ENCODE data around the gene ID2. TPM values are rescaled to one million over a fixed set of nuclear protein-coding genes. Genes with fewer than 3 reads are reported as not detected.

The ID2 gene
- total and polyA plus RNA-seq, 2 donors from 2014 or later (not counting 2 experiments from before 2014, with no cell fraction given): 0.68 to 0.81 TPM

Other genes starting within 250 kb of the ID2 start
- 26.6 and 29.7 TPM in 2 replicates for gene KIDINS220, start 155.6 kb downstream of the ID2 start, total RNA-seq
- gene KIDINS220, start 155.6 kb downstream of the ID2 start, polyA plus RNA-seq: 4.2 and 4.3 TPM in 2 replicates

All from foreskin keratinocyte (primary cell).